Cardiac atrium fibroblast (primary cell): Measurements from ENCODE around the gene TMEM50A. TPM values are rescaled to one million over a fixed set of nuclear protein-coding genes. Genes with fewer than 3 reads are reported as not detected.

Source experiments
- total RNA-seq: library from RNA; depleted of rRNA; stranded (reverse); fragments of >200 nt; gene quantifications from 2 replicates; pipeline ENCODE4 v1.2.3, GENCODE V29; 2015

TMEM50A gene
- 123 and 142 TPM in 2 replicates for total RNA-seq

GRCh38 chr1:25338188-25338981, at the start of gene TMEM50A:
TMEM50A (plus strand) TSS chr1:25338334; CDS start chr1:25340487, 2,153 bp downstream.

Other genes starting within 250 kb of the TMEM50A start
- 29.4 and 31.6 TPM in 2 replicates for gene SYF2, start 105.8 kb upstream of the TMEM50A start, total RNA-seq
- gene RSRP1, start 90.9 kb upstream of the TMEM50A start, total RNA-seq, result 50.2 and 85.9 TPM in 2 replicates
- gene RHD, start 65.8 kb upstream of the TMEM50A start, total RNA-seq, result not detected in 2 replicates
- 0.32 and 1.1 TPM in 2 replicates for gene RHCE, start 82.5 kb downstream of the TMEM50A start, total RNA-seq
- gene MACO1, start 92.6 kb downstream of the TMEM50A start, total RNA-seq, result 12.5 and 14.8 TPM in 2 replicates
- gene LDLRAP1, start 205.3 kb downstream of the TMEM50A start, total RNA-seq, result 18.1 and 26.0 TPM in 2 replicates